IMR-90 (cell line): ENCODE measurements around the gene FUT9. TPM values are rescaled to one million over a fixed set of nuclear protein-coding genes. Genes with fewer than 3 reads are reported as not detected.

Source experiments
- ATAC-seq: fragments of 200-7000 bp; cut with Tn5 transposase; 2 replicates; pipeline ENCODE4 v1.9.1; 2020; ENCODE audit warnings: low read depth, mild to moderate bottlenecking, moderate library complexity
- BruUV-seq: library from RNA; stranded (reverse); fragments of 400-500 nt; replicated peaks from 2 replicates; lab custom pipeline; 2021; lab: Mats Ljungman, UMichigan
- CTCF ChIA-PET: fragments of 300-600 bp; formaldehyde crosslinking; extraction: SDS; loops from one replicate; lab custom pipeline; 2021; ENCODE audit warnings: antibody characterized with exemption; lab: Yijun Ruan, JAX
- POLR2A ChIA-PET: fragments of 300-600 bp; sonication (Branson Sonifier 250); formaldehyde crosslinking; loops from one replicate; lab custom pipeline; 2022; ENCODE audit warnings: antibody characterized with exemption; ENCODE audit not compliant: unreplicated experiment; lab: Charles Lee
- DNase-seq: peaks from one replicate; pipeline ENCODE4 v3.0.0; 2013
- H2AFZ ChIP-seq: replicated peaks from 2 replicates; pipeline ENCODE3; 2013; ENCODE audit warnings: low read length, mild to moderate bottlenecking; ENCODE audit not compliant: poor library complexity
- H2AK5ac ChIP-seq: 2 replicates; pipeline ENCODE4 v1.6.1; 2013; ENCODE audit warnings: low read depth, low read length, inconsistent platforms
- H2AK9ac ChIP-seq: replicated peaks from 2 replicates; pipeline ENCODE3; 2013; ENCODE audit warnings: mild to moderate bottlenecking, low read depth, low read length, moderate library complexity; ENCODE audit not compliant: poor library complexity
- H2BK120ac ChIP-seq: 2 replicates; pipeline ENCODE4 v1.6.1; 2013; ENCODE audit warnings: low read depth, low read length, inconsistent platforms
- H2BK15ac ChIP-seq: 3 replicates; pipeline ENCODE4 v1.6.1; 2013; ENCODE audit warnings: low read depth, low read length, inconsistent platforms
- H2BK20ac ChIP-seq: 2 replicates; pipeline ENCODE4 v1.6.1; 2013; ENCODE audit warnings: low read depth, mild to moderate bottlenecking, inconsistent platforms, low read length, moderate library complexity
- H2BK5ac ChIP-seq: 2 replicates; pipeline ENCODE4 v1.6.1; 2013; ENCODE audit warnings: mild to moderate bottlenecking, low read depth, low read length, inconsistent platforms; ENCODE audit not compliant: poor library complexity, severe bottlenecking
- H3K14ac ChIP-seq: replicated peaks from 2 replicates; pipeline ENCODE4 v1.6.1; 2013; ENCODE audit warnings: low read depth, low read length, inconsistent platforms
- H3K18ac ChIP-seq: 2 replicates; pipeline ENCODE4 v1.6.1; 2013; ENCODE audit warnings: low read depth, low read length, control low read depth
- H3K23ac ChIP-seq: 2 replicates; pipeline ENCODE4 v1.6.1; 2013; ENCODE audit warnings: low read depth, low read length, inconsistent platforms
- H3K27ac ChIP-seq: 2 replicates; pipeline ENCODE4 v1.5.1; 2013; ENCODE audit warnings: mild to moderate bottlenecking, control low read depth, low read length; ENCODE audit not compliant: insufficient read depth
- H3K27me3 ChIP-seq: 2 replicates; pipeline ENCODE4 v1.6.1; 2013; ENCODE audit warnings: low read length; ENCODE audit not compliant: control insufficient read depth, insufficient read depth
- H3K36me3 ChIP-seq: 2 replicates; pipeline ENCODE4 v1.6.1; 2013; ENCODE audit warnings: low read length, mixed read lengths; ENCODE audit not compliant: control insufficient read depth, insufficient read depth
- H3K4ac ChIP-seq: 2 replicates; pipeline ENCODE4 v1.6.1; 2013; ENCODE audit warnings: low read depth, low read length, inconsistent platforms
- H3K4me1 ChIP-seq: 2 replicates; pipeline ENCODE4 v1.6.1; 2013; ENCODE audit warnings: low read length, mixed read lengths; ENCODE audit not compliant: control insufficient read depth, insufficient read depth
- H3K4me2 ChIP-seq: 2 replicates; pipeline ENCODE4 v1.6.1; 2013; ENCODE audit warnings: low read depth, mild to moderate bottlenecking, control low read depth, low read length, moderate library complexity
- H3K4me3 ChIP-seq: 2 replicates; pipeline ENCODE4 v1.5.1; 2013; ENCODE audit warnings: low read depth, mild to moderate bottlenecking, control low read depth, low read length, moderate library complexity; ENCODE audit not compliant: insufficient read depth
- H3K56ac ChIP-seq: 2 replicates; pipeline ENCODE4 v1.6.1; 2013; ENCODE audit warnings: low read length, inconsistent platforms; ENCODE audit not compliant: insufficient read depth; ENCODE audit errors: extremely low read depth
- H3K79me1 ChIP-seq, 2 experiments: 2 replicates each; pipeline ENCODE4 v1.6.1; 2013; ENCODE audit warnings: low read length in 2 of 2, inconsistent platforms in 1 of 2, low read depth in 1 of 2
- H3K9ac ChIP-seq: 2 replicates; pipeline ENCODE4 v1.6.1; 2013; ENCODE audit warnings: low read depth, low read length, control low read depth
- H3K9me1 ChIP-seq: 2 replicates; pipeline ENCODE4 v1.6.1; 2013; ENCODE audit warnings: low read length, inconsistent platforms; ENCODE audit not compliant: insufficient read depth
- H3K9me3 ChIP-seq: 2 replicates; pipeline ENCODE4 v1.6.1; 2013; ENCODE audit warnings: low read length; ENCODE audit not compliant: control insufficient read depth, insufficient read depth
- H4K20me1 ChIP-seq: 2 replicates; pipeline ENCODE4 v1.6.1; 2013; ENCODE audit warnings: low read length, inconsistent platforms; ENCODE audit not compliant: insufficient read depth
- H4K5ac ChIP-seq: 2 replicates; pipeline ENCODE4 v1.6.1; 2013; ENCODE audit warnings: mild to moderate bottlenecking, low read depth, low read length, control low read depth
- H4K8ac ChIP-seq, 2 experiments: 2 replicates each; pipeline ENCODE4 v1.6.1; 2013; ENCODE audit warnings: low read depth in 2 of 2, low read length in 2 of 2, control low read depth in 1 of 2, inconsistent platforms in 1 of 2
- H4K91ac ChIP-seq: 2 replicates; pipeline ENCODE4 v1.6.1; 2013; ENCODE audit warnings: low read depth, low read length, inconsistent platforms; ENCODE audit not compliant: insufficient read depth
- BHLHE40 ChIP-seq: fragments of 150-350 bp; IDR thresholded peaks from 2 replicates; pipeline ENCODE4 v1.6.1; 2016; ENCODE audit warnings: mild to moderate bottlenecking, low read depth, low read length
- CHD1 ChIP-seq: IDR thresholded peaks from 2 replicates; pipeline ENCODE4 v1.6.1; 2012; ENCODE audit warnings: low read depth, low read length, improper control_type of control experiment
- CTCF ChIP-seq: conservative IDR thresholded peaks from 2 replicates; pipeline ENCODE4 v1.5.1; 2012; ENCODE audit warnings: mild to moderate bottlenecking, low read depth, low read length, improper control_type of control experiment
- ELK1 ChIP-seq: fragments of 150-350 bp; IDR thresholded peaks from 2 replicates; pipeline ENCODE4 v1.6.1; 2016; ENCODE audit warnings: low read depth, mild to moderate bottlenecking, low read length, moderate library complexity, borderline replicate concordance
- FOS ChIP-seq: fragments of 150-350 bp; IDR thresholded peaks from 2 replicates; pipeline ENCODE4 v1.6.1; 2016; ENCODE audit warnings: low read depth, low read length
- MAFK ChIP-seq: IDR thresholded peaks from 2 replicates; pipeline ENCODE4 v1.6.1; 2012; ENCODE audit warnings: low read depth, low read length, improper control_type of control experiment
- MAZ ChIP-seq: IDR thresholded peaks from 2 replicates; pipeline ENCODE4 v1.6.1; 2012; ENCODE audit warnings: low read depth, mild to moderate bottlenecking, low read length, improper control_type of control experiment, moderate library complexity, borderline replicate concordance
- MXI1 ChIP-seq: IDR thresholded peaks from 2 replicates; pipeline ENCODE4 v1.6.1; 2012; ENCODE audit warnings: low read depth, mild to moderate bottlenecking, low read length, moderate library complexity, borderline replicate concordance
- NFE2L2 ChIP-seq: fragments of 150-350 bp; IDR thresholded peaks from 2 replicates; pipeline ENCODE4 v1.6.1; 2016; ENCODE audit warnings: low read depth, mild to moderate bottlenecking, low read length
- POLR2A ChIP-seq: IDR thresholded peaks from 2 replicates; pipeline ENCODE4 v1.6.1; 2012; ENCODE audit warnings: mild to moderate bottlenecking, low read depth, low read length
- RAD21 ChIP-seq: IDR thresholded peaks from 2 replicates; pipeline ENCODE4 v1.6.1; 2012; ENCODE audit warnings: low read length, improper control_type of control experiment
- RCOR1 ChIP-seq: IDR thresholded peaks from 2 replicates; pipeline ENCODE4 v1.6.1; 2012; ENCODE audit warnings: mild to moderate bottlenecking, low read length, improper control_type of control experiment; ENCODE audit not compliant: insufficient replicate concordance
- RFX5 ChIP-seq: IDR thresholded peaks from 2 replicates; pipeline ENCODE4 v1.8.0; 2012; ENCODE audit warnings: low read depth, mild to moderate bottlenecking, low read length, moderate library complexity
- USF2 ChIP-seq: fragments of 150-350 bp; IDR thresholded peaks from 2 replicates; pipeline ENCODE4 v1.6.1; 2017; ENCODE audit warnings: mild to moderate bottlenecking, antibody characterized with exemption, low read length, low read depth
- WGBS, 2 experiments: methylation state at CpG; one replicate each; pipeline versions ENCODE4 v1.1.5 to v1.1.7; 2013; ENCODE audit warnings: missing lambda C conversion rate in 2 of 2; ENCODE audit not compliant: insufficient read length in 1 of 2; ENCODE audit errors: extremely low coverage in 2 of 2; 5-methylcytosine and 5-hydroxymethylcytosine counted together
- dilution Hi-C: fragments of 300-500 bp; cut with HindIII; formaldehyde crosslinking; loops from one replicate; pipeline ENCODE4 v1.14.3; 2018; ENCODE audit warnings: low sequenced_read_pairs; ENCODE audit not compliant: unreplicated experiment
- in situ Hi-C: fragments of 300-500 bp; cut with MboI; formaldehyde crosslinking; loops from 3 replicates; pipeline ENCODE4 v1.14.3; 2019; ENCODE audit warnings: low sequenced_read_pairs, inconsistent platforms, mixed read lengths
- intact Hi-C: fragments of 100-400 bp; cut with micrococcal nuclease; formaldehyde crosslinking; loops from 2 replicates; pipeline ENCODE4 v1.10.0; 2022
- polyA plus RNA-seq, 3 experiments: library from polyadenylated mRNA; depleted of rRNA; stranded (reverse); fragments of >200 nt; gene quantifications; 2 replicates each; pipeline ENCODE4 v1.2.3, GENCODE V29; 2012; ENCODE audit warnings: low replicate concordance in 1 of 3
- total RNA-seq: library from RNA; depleted of rRNA; stranded (reverse); fragments of >200 nt; gene quantifications from 2 replicates; pipeline ENCODE4 v1.2.3, GENCODE V29; 2012

The FUT9 gene
- total and polyA plus RNA-seq, 2 of the 4 experiments (the other 2 are of a cell fraction) = under 0.01 TPM; not detected in 1

- H4K91ac ChIP-seq = no peak overlapping the region
- H2BK120ac ChIP-seq = no peak overlapping the region
- H3K23ac ChIP-seq = no peak overlapping the region
- H2BK20ac ChIP-seq = no peak overlapping the region
- ATAC-seq (no peak), DNase-seq (no peak)
- intact Hi-C loops (no loop called here), in situ Hi-C loops (no loop called here), dilution Hi-C loops (no loop called here)
- H3K36me3 ChIP-seq = no peaks in the 10 kb centered on the region
- H4K5ac ChIP-seq = no peak overlapping the region
- H3K4me2 ChIP-seq = no peak overlapping the region
- H2AFZ ChIP-seq = no peak overlapping the region
- H3K4me3 ChIP-seq = no peak overlapping the region
- no CpG with 5 or more reads among the region's 2 CpGs for WGBS, 2 experiments
- no peak overlapping the region for H2AK5ac ChIP-seq
- CTCF ChIA-PET = interaction anchor here (0.8 kb wide), 1 partner anchor 9 kb away, joined by 4 read pairs; no protein-coding TSS in a partner anchor
- no peaks in the 10 kb centered on the region for H3K9me1 ChIP-seq
- POLR2A ChIA-PET = no interaction called here
- H3K18ac ChIP-seq = no peak overlapping the region
- no peak overlapping the region for H2BK15ac ChIP-seq
- H3K4ac ChIP-seq = no peak overlapping the region
- H2AK9ac ChIP-seq = no peak overlapping the region
- BruUV-seq = no TSS peak
- H3K14ac ChIP-seq = no peak overlapping the region
- H3K9ac ChIP-seq = no peak overlapping the region
- H3K27ac ChIP-seq = no peak overlapping the region
- no peak for TF ChIP-seq RFX5
- TF ChIP-seq RCOR1 = no peak
- no peak for TF ChIP-seq MAFK
- no peak for TF ChIP-seq MXI1
- TF ChIP-seq POLR2A = no peak
- TF ChIP-seq FOS = no peak
- TF ChIP-seq USF2 = no peak
- TF ChIP-seq NFE2L2 = no peak
- TF ChIP-seq MAZ = no peak
- no peak for TF ChIP-seq RAD21
- no peak for TF ChIP-seq ELK1
- no peak for TF ChIP-seq CTCF
- no peak for TF ChIP-seq BHLHE40
- no peak for TF ChIP-seq CHD1
- no peaks in the 10 kb centered on the region for H3K9me3 ChIP-seq
- H3K56ac ChIP-seq = no peak overlapping the region
- H2BK5ac ChIP-seq = no peak overlapping the region
- no peaks in the 10 kb centered on the region for H4K20me1 ChIP-seq
- no peaks in the 10 kb centered on the region for H3K79me1 ChIP-seq
- no peak overlapping the region for H4K8ac ChIP-seq
- no peaks in the 10 kb centered on the region for H3K27me3 ChIP-seq
- H3K4me1 ChIP-seq = no peaks in the 10 kb centered on the region
Measured at GRCh38 chr6:96065213-96065612, 49.4 kb downstream of the FUT9 start.
